Cortex of kidney (tissue), 1 donor: ENCODE results near the gene OTUB1.
"Not testable (repeated sequence)": the region's sequence is repeated elsewhere in the genome, so short reads cannot be mapped to it uniquely, and the experiment has no call there.

ENCODE experiments used
- DNase-seq: peaks from one replicate; lab custom pipeline; 2025; lab: John Stamatoyannopoulos, UW

OTUB1 gene, protein sequence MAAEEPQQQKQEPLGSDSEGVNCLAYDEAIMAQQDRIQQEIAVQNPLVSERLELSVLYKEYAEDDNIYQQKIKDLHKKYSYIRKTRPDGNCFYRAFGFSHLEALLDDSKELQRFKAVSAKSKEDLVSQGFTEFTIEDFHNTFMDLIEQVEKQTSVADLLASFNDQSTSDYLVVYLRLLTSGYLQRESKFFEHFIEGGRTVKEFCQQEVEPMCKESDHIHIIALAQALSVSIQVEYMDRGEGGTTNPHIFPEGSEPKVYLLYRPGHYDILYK

DNA sequence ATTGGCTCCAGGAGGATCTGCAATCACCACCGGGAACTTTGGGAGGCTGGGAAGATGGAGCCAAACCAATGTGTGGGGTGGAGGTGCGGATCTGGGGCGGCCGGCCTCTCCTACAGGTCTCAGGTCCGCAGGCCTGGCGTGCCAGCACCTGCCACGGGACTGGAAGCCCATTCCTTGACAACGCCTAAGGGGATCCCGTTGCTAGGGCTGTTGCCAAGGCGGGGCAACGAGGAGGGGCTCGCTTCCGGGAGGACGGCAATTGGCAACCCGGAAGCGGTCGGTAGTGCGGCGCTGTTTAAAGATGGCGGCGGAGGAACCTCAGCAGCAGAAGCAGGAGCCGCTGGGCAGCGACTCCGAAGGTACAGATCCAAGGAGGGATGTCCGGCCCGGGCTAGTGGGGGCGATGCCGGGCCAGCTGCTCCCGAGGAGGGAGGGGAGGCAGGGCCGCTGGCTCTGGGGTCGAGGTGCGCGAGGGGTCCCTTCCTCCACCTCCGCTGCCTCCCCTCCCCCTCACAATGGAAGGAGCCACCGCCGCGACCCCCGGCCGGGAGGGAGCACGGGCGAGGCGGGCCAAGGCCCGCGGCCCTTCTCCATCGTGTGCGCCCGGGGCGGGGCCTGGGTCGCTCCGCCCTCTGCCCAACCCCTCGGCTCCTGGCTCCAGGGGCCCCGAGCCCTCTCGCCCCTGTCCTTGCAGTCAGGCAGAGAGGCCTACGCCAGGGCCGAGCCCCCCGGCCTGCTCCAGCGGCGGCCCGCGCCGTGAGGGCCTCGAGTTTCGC, at the start of gene OTUB1:
Gene OTUB1 (plus strand): TSS at position 283 of the 776 bp plus-strand sequence. CDS start 19 bp downstream, at position 302.
- DNase-seq, result no peak

DNA sequence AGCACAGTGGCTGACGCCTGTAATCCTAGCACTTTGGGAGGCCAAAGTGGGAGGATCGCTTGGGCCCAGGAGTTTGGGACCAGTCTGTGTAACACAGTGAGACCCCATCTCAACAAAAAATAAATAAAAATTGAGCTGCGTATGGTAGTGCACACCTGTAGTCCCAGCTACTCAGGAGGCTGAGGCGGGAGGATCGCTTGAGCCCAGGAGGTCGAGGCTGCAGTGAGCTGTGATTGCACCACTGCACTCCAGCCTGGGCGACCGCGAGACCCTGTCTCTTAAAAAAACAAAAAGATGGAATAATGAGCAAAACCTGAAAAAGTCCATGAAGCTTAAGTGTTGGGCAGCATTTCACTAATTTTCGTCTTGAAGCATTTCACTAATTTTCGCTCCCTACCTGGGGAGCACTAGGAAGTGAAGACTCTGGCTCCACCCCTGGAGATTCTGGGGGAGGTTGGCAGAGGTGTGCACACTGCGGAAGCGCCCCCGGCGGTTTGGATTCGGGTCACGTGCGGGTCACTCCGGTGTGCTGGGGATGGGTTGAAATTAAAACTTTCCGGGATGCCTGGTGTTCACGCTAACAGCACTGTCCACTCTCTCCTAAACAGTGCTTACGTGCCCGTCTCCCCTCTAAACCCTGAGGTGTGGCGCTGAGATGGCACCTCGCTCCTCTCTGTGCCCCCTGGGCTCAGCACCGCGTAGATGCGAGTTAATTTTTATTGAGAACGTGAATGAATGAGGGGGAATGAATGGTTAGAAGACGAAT, 48.3 kb upstream of the OTUB1 start:
- DNase-seq, result no peak

DNA sequence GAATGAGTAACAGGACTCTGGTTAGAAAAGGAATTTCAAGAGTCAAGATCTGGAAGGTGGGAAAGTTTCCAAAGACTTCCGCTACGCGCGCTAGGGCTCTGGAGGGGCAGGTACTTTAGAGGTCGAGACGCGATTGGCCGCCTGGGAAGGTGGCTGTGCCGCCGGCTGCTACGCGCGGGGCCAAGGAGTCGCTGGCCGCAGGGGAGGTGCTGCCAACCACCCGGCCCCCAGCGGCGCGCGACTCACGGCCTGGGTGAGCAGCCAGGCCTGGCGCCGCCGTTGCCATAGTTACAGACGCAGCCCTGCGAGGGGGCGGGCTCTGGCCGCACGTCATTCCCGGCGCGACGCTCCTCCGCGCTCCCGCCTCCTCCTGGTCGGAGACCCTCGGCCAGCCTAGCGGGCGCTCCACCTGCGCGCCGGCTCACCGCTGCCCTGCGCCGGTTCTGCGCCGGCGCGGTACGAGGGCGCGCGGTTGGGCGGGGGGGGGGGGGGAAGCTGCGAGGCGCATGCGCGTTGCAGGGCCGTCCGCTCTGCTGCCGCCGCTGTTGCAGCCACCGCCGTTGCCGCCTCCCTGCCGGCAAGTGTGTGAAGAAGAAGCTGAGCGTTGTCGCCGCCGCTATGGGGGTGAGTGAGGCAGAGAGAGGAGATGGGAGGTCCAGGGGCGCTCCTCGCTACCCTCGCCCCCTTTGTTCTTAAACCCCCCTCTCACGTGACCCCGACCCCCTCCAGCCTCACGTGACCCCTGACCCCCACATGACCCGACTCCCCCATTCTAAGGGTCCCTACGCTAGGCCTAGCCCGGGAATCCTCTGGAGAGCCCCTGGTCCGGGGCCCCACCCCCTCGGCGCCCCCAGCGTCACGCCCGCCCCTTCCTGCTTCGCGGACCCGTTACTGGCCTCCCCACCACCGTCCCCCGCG, 47.5 kb upstream of the OTUB1 start, which contains the start of gene NAA40:
Gene NAA40 (plus strand): TSS at position 524 of the 918 bp plus-strand sequence. CDS start 95 bp downstream, at position 619.
- no peak for DNase-seq

DNA sequence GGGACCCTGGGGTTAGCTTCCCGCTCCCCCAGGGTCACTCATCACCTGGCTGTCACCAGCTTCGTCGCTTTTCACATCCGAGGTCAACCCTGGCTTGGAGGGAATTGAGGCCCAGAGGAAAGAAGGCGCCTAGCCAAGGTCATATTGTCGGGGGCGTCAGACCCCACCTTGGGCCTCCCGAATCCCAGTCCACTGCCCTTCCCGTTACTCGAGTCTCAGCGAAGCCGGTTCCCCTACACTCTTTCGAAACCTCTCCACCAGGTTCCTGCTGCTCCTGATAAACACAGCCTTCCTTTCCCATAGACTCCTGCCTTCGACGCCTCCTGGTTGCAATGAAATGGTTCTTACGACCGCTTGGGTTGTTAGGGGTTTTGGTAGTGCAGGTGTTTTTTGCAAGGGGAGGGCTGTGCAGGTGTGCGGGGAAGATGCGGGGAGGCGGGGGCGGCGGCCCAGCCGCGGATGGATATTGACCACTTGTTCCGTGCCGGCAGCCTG, 46.8 kb upstream of the OTUB1 start:
- no peak for DNase-seq

DNA sequence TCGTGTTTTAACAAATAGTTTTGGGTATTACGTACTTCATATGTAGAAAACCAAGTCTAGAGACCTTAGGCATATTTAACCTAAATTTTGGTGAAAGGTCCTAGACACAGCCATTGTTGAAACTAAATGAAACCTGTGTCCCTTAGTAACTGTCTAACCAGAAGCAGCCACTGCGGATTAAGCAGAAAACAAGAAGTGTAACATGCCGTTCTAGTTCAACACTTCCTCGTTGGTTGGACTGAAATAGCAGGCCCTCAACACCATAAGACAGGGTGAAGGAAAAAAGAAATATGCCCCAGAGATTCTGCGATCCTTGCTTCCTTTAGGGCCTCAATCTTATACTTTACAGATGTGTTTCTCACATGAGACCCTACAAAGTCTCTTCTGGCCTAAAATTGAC, 45.5 kb upstream of the OTUB1 start:
- no peak for DNase-seq

DNA sequence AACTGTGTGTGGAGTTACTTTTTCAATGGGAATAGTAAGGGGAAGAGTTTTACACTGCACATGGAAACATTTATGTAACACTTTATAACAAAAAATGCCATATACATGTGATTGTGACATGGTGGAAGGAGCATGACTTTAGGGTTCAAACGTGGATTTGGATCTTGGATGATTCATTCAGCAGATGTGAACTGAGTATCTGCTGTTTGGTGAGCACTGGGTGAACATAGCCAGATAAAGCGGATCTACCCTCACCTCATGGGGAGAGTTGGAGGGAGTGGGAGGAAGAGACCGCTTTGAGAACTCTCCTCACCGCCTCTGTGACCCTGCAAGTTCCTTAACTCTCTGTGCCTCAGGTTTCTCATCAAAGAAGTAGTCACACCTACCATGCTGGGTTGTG, 44.3 kb upstream of the OTUB1 start:
- DNase-seq, result no peak

DNA sequence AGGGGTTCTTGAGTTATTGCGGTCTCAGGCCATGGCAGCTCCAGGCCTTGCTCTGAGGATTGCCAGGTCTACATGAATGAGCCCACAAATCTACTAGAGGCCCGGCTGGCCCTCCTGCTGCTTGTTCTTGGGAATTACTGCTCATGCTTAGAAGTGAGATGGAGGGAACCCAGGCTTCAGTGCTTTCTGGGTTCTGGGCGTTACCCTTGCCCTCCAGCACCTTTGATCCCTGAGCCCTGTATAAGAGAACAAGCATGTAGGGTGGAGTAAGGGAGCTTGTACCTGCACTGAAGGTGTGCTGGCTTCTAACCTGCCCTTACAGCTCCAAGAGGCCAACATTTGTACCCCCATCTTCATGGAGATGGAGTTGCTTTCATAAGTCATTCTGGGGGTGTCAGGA, 43.4 kb upstream of the OTUB1 start:
- no peak for DNase-seq

DNA sequence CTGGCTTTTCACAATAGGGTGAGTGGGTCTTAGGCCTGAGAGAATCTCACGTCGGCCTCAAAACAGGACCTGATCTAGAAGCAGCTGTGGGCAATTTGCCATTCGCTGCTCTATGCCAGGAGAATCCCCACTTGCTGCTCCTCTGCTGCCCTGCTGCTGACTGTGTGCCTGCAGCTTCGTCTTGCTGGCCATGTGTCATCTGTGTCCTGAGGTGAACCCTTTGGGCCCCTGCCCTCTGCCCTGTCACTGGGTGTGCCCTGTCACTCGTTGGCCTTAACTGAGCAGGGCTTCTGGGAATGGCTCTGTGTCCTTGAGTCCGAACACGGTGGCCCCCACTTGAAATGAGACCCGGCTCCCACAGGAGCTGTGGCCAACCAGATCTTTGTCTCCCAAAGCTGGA, 41.3 kb upstream of the OTUB1 start:
- DNase-seq, result no peak

DNA sequence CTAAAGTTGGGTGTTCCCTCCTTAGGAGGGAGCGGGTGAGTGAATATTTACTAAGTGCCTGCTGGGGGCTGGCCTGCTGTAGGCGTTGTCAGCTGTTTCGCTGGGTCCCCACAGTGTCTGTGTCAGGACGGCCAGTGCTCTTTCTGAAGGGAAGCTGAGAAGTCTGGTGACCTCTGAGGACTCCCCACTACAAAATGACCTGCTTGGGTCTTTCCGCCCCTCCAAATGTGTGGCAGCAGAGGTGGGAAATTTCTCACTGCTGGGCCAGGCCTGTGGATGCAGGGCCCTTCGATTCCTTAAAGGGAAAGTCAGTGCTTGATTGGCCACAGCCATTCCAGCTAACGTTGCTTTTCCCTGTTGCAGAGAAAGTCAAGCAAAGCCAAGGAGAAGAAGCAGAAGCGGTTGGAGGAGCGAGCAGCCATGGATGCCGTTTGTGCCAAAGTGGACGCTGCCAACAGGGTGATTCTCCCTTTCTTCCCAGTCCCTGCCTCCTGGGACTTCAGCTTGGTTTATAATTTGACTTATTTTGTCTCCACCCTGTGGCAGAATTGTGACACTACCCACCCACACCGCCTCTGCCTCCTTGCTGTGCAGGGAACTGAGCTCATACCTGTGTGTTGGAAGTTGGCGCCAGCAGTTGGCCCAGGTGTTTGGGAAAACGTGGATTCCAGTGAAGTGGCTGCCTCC, 40.6 kb upstream of the OTUB1 start:
- no peak for DNase-seq

DNA sequence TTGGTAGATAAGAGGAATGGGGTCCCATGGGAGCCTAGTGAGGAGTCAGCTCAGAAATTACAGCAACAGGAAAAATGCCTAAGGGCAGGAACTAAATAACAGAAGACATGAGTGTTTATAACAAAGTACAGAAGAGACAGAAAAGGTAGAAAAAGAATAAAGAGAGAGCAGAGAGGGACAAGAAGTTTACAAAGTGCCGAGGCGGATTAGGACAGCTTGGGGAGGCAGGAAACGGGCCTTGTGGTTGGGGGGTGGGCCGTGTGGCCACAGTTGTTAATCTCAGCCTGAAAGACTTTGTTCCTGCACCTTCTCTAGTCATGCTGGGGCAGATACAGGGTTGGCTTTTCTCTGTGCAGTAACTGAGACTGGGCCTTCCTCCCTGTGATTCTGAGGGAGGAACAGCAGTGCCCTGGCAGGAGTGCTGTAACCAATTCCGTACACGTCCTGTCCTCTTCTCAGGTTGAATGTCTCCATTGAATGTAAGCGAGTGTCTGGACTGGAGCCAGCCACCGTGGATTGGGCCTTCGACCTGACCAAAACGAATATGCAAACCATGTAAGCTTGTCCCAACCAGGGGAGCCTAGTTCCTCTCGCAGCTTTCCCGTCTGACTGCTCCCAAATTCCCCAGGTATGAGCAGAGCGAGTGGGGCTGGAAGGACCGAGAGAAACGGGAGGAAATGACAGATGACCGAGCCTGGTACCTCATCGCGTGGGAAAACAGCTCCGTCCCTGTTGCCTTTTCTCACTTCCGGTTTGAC, 34.3 kb upstream of the OTUB1 start:
- DNase-seq, result no peak

DNA sequence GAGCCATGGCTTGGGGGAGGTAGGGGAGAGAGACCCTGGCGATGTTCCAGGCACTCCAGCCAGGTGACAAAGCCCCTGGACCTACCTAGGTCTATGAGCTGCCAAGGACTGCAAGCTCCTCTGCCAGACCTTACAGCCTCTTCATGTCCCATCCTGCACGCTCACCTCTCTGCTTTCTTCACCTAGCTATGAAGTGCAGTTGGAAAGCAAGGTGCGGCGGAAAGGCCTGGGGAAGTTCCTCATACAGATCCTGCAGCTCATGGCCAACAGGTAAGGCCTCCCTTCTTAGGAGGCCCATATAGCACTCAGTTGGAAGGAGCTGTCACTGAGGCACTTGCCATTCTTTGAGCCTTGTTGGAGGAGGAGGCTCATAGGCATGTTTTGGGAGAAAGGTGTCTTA, 33.7 kb upstream of the OTUB1 start:
- DNase-seq, result no peak

DNA sequence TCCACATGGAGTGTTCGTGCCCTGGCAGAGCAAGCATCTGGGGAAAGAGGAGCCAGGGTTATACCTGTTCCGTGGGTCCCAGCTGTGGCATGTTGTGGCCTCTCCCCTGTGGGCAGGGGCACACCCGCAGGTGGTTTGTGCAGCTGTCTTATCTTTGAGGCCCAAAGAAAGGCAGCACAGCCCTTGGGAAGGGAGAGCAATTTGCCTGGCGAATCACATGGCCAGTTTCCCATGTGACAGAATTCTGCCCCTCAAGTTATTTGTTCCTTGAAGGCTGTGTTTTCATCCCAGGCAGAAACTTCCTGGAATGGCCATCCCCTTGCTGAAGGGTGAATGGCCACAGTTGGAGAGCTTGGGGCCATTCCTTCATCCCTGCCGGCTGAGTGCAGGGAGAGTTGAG, 28.2 kb upstream of the OTUB1 start:
- no peak for DNase-seq

DNA sequence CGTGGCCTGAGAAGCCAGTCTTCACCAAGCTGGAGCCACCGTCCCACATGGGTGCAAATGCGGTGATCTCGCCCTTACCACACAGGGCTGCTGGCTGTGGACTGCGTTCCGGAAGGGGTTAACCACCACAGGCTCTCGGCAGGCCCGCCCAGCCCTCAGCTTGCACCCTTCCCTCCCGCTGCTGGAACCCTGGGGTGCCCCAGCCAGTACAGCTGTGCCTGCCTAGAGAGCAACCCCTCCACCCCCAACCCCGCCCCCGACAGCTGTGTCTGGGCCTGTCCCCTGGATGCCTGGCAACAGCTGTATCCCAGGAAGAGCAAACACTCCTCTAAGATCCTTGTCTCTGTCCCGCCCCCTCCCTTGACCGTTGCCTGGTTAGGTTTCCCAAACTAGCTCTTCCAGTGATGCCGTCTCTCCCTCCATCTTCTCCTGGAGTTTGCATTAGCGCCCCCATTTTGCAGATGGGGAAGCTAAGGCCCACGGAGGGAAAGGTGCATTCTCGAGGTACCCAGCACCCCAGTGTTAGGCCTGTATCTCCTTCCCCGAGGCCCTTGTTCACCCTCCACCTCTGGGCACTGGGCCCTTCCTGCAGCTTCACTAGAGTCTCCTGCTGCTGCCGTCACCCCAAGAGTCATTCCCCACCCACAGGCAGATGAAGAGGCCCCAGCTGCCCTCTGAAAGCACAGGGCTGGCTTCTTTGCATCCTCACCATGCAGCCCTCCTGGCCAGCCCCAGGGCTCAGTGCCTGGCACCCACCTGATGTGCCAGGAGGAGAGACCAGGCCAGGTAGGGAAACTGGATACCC, 24.4 kb upstream of the OTUB1 start:
- no peak for DNase-seq

DNA sequence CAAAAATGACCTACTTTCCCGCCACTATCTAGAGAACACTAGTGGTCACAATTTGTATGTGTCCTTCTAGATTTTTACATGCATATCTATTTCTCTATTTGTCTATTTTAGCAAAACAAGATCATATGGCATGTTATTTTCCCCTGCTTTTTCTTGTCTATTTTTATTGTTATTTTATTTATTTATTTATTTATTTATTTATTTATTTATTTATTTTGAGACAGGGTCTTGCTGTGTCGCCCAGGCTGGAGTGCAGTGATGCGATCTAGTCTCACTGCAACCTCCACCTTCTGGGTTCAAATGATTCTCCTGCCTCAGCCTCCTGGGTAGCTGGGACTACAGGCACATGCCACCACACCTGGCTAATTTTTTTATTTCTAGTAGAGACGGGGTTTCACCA, 22.3 kb upstream of the OTUB1 start:
- not testable (repeated sequence) for DNase-seq

DNA sequence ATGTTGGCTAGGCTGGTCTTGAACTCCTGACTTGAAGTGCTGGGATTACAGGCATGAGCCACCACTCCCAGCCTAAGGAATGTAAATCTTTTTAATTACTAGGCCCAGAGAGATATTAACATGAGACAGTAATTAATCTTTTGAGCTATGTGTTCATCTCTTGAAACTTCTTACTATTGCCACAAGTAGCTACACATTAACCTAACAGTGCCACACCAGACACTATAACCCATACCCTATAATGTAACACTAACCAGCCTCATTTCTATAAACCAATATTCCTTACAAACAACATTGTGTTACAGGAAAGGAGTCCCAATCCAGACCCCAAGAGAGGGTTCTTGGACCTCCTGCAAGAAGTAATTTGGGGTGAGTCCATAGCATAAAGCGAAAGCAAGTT, 19.8 kb upstream of the OTUB1 start:
- no peak for DNase-seq

DNA sequence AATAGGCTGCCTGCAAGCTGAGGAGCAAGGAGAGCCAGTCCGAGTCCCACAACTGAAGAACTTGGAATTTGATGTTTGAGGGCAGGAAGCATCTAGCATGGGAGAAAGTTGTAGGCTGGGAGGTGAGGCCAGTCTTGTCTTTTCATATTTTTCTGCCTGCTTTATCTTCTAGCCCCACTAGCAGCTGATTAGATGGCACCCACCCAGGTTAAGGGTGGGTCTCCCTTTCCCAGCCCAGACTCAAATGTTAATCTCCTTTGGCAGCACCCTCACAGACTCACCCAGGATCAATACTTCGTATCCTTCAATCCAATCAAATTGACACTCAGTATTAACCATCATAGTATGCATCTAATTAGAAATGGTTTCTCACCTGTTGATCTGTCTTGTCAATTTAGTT, 16.8 kb upstream of the OTUB1 start:
- DNase-seq, result no peak

DNA sequence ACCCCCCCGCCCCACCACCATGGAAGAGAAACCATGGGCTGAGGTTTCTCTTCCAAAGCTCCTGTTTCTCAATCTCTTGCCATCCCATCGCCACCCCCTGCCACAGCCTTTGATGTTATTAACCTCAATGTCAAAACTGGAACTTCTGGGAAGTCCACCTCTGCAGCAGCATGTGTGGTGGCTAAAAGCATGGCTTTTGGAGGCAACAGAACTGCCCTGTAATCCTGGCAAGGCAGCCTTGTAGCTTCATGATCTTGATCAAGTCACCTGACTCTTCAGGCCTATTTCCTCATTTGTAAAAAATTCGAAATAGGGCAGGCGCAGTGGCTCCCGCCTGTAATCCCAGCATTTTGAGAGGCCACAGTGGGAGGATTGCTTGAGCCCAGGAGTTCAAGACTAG, 15.3 kb upstream of the OTUB1 start:
- no peak for DNase-seq

DNA sequence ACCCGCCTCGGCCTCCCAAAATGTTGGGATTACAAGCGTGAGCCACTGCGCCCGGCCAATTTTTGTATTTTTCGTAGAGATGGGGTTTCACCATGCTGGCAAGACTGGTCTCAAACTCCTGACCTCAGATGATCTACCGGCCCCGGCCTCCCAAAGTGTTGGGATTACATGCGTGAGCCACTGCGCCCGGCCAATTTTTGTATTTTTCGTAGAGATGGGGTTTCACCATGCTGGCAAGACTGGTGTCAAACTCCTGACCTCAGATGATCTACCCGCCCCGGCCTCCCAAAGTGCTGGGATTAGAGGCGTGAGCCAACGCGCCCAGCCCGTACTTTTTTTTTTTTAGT, 12.4 kb upstream of the OTUB1 start:
- not testable (repeated sequence) for DNase-seq
